GM19099 (cell line): ENCODE results near the gene SLC15A5.

Experiments used
- POLR2A ChIP-seq: IDR thresholded peaks from 3 replicates; pipeline ENCODE4 v1.6.1; 2011; ENCODE audit warnings: low read depth; ENCODE audit not compliant: insufficient read length; ENCODE audit errors: extremely low read depth

Gene SLC15A5

DNA sequence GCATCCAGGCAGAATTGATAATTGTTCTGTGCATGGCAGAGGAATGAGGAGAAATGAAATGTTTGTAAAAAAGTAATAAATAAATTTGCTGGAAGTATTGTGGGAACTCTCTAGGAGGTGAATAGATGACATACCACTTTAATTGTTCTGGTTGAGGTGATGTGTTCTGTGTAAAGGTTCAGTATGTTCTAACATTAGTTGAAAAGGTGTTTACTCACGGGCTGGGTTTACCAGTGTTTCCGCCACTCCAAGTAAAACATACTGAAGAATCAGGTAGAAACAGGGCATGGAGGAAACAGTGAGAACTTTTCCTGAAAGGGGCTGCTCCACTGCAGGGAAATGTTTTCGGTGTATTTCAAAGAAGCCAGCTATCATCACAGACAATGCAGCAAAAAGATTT, 53.3 kb downstream of the SLC15A5 start:
- no peak for TF ChIP-seq POLR2A

GRCh38 chr12:16221776-16222175, 55.7 kb downstream of the SLC15A5 start:
- no peak for TF ChIP-seq POLR2A

DNA sequence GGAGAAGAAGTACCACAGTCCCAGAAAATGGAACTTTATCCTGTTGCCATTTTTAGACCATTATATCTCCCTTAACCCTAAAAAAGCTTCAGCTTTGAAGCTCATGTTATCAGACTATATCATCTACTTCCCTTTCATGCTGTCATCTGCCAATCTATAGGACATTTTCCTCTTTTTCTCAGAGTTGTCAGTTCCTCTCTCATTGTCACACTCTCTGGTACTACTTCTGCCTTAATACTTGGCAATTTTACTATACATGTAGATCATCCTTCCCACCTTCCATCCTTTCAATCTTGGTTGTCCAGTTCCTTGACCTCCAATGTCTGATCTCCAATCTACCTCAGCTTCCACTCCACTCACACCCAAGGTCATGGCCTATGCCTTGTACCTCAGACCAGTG, 57.4 kb downstream of the SLC15A5 start:
- TF ChIP-seq POLR2A, result no peak

DNA sequence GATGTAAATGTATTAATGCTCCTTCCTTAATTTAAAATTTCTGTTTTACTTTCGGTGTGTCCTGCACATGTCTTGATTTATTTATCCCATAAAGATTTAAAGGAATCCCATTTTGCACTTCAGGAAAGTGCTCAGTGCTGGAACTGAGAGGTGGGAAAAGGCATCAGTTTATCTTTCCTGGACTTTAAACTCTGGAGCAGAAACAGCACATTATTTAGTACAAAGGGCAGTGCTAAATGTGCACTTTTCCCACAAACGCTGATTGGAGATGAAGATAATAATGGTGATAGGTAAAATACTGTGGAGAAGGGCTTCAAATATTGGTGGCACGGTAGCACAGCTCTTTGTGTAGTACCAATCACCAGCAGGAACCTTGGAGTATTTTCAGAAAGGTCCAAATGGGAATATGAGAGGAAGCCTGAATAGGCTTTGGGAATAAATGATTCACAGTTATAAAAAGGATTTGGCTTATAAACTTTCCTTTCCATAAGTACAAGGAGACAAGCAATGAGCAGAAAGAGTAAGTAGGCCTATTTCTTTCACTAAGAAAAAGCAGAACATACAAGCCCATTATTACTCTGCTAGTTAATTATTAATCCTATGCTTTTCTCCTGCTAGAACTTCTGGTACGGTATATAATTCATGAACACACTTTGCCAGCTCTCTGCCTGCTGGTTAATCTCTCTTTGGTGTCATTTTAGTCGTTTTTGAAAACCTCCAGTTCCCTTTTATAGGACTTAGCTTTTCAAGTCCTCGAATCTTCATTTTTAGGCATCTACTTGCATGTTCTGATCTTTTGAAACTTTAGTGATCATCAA, 58.3 kb downstream of the SLC15A5 start:
- TF ChIP-seq POLR2A, result no peak

- TF ChIP-seq POLR2A, result no peak
Measured at GRCh38 chr12:16218234-16218633, 59.3 kb downstream of the SLC15A5 start.

GRCh38 chr12:16211731-16212130, 65.8 kb downstream of the SLC15A5 start:
- no peak for TF ChIP-seq POLR2A

DNA sequence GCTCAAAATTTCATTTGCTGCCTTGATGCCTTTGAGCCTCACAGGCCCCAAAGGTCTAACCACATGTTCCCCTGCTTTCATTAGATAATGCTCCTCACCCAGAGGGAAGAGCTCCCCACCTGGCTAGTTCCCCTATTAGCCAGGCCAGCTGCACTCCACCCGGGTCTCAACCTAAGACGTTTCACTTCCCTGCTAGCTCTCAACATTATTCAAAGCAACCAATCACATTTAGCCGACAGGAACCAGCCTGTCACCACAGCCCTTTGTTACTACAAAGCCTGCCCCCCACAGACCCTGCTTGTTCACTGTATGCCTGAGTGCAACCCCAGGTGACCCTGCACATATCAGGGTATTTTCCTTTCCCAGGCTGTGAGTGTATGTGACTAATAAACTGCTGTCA, 78.6 kb downstream of the SLC15A5 start:
- TF ChIP-seq POLR2A, result no peak

DNA sequence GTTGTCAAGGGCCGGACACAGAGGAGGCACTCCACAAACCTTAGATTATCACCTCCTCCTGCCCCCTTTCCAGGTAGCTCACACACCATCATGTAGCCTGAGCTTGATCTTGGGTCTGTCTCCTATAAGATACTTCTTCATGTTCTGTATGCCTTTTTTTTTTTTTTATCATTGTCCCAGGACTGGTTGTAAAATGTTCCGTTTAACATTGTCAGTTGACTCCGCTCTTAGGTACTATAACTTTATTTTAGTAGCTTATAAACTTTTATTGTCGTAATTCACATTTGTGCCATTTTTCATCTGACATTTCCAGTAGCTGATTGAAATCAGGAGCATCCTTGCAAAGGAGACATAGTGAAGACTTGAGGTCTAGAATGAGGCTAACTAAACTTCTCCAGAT, 79.9 kb downstream of the SLC15A5 start:
- no peak for TF ChIP-seq POLR2A

DNA sequence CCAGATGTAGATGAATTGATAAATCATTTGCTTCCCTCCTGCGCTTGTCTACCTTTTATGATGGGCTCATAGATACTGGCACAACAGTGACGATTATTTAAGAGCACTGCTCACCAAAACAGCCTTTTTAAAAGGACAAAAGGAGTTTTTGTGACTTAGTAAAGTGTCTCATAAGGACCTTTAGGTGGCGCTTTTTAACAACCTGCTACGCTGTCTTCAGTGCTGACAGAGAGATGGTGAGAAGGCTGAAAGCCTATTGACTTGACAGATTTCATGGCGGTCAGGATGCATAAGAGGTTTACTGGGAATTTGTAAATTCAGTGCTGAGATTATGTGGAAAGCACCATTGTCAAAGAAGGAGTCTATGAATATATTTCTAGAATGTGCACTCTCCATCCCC, 87.6 kb downstream of the SLC15A5 start:
- no peak for TF ChIP-seq POLR2A

DNA sequence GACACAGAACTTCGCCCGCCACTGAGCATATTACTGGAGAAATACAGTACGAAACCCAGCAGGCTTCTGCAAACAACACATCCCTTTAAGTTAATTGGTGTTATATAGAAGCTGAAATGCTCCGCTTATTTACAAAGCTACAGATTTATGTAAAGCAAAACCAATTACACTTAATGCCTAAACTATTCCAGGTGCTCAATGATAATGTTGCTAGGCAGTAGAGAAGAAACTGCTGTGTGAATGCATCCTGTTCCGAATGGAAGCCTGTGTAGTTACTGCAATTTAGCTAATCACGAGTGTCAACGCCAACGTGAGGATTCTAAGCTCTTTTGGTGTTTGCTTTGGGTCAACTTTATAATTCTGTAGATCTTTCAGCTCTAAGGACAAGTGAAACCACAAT, 89.8 kb downstream of the SLC15A5 start:
- TF ChIP-seq POLR2A, result no peak

GRCh38 chr12:16184681-16185080, 92.8 kb downstream of the SLC15A5 start:
- no peak for TF ChIP-seq POLR2A

DNA sequence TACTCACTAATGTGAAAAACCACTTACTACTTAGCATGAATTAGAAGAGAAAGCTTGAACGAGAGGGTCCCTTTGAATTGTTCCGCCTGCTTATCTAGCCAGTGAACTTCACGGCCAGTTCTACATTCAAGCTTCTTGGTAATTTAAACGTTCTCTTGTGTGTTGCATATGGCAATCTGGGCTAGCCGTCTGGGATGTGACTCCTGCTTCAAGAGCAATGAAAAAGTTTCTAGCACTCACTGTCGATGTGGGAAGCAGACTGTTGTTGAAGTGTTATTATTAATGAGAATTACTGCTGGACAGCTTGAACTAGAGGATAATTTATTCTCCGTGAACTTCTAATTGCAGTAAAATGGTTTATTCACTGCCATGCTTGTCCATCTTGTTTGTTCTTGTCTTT, 93.9 kb downstream of the SLC15A5 start:
- no peak for TF ChIP-seq POLR2A

DNA sequence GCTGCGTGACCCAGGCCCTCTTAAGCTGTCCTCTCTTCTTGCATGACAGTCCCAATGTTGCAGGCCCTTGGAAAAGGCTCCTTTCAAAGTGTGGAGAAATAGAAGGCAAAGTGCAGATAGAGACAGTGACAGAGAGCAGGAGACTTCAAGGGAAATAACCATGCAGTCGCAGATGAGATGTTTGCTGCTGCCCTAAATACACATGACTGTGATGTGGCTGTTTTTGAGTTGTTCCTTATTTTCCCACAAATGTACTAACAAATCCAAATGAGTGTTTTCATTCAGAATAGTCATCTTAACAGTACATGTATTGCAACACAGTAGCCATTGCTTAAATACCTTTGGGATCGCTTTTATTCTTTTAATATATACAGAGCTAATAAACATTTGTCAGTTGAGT, 101.6 kb downstream of the SLC15A5 start:
- TF ChIP-seq POLR2A, result no peak

DNA sequence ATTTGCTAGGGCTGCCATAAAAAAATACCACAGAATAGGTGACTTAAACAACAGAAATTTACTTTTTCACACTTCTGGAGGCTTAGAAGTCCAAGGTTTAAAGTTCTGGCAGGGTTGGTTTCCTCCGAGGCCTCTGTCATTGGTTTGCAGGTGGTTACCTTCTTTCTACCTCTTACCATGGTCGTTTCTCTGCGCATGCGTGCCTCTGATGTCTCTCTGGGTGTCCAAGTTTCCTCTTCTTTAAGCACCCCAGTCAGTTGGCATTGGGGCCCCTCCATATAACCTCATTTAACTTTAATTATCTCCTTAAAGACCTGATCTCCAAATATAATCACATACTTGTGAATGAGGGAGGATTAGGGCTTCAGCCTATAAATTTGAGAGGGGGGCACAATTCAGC, 103.2 kb downstream of the SLC15A5 start:
- TF ChIP-seq POLR2A, result no peak

DNA sequence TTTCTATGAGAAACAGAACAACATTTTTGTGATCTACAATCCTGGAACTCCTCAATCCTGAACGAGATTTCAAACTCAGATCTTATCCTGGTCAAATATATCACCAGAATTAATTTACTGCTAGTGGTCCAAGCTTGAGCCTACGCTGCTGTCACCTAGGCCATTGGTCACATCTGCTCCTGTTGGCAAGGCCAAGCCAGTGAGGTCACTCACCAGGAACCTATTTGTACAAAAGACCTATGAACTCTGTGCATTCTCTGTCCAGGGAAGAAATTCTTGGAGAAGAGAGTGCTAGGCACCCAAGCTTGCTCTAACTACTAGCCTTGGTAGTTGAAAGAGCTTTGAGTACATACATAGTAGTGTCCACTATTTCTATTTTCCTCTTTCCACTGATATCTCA, 106.1 kb downstream of the SLC15A5 start:
- no peak for TF ChIP-seq POLR2A

DNA sequence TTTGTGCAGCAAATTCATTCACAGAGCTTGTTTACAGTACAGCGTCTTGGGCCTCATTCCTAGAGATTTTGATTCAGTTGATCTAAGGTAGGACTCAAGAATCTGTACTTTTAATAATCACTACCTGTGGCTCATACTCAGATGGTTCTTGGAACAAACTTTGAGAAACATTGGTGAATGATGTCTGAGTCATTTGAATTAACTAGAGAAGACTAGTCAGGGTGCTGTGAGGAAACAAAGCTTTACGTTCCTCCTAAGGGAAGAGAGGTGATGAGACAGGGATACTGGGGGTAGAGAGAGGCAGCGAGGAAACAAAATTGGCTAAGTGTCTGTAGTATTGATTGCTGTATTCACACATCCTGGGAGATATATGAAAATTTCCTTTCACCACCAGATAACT, 109.4 kb downstream of the SLC15A5 start:
- no peak for TF ChIP-seq POLR2A
